ENCODE measurements around the gene MED13L.
"Not testable (repeated sequence)": the region's sequence is repeated elsewhere in the genome, so short reads cannot be mapped to it uniquely, and the experiment has no call there.

The MED13L gene

DNA sequence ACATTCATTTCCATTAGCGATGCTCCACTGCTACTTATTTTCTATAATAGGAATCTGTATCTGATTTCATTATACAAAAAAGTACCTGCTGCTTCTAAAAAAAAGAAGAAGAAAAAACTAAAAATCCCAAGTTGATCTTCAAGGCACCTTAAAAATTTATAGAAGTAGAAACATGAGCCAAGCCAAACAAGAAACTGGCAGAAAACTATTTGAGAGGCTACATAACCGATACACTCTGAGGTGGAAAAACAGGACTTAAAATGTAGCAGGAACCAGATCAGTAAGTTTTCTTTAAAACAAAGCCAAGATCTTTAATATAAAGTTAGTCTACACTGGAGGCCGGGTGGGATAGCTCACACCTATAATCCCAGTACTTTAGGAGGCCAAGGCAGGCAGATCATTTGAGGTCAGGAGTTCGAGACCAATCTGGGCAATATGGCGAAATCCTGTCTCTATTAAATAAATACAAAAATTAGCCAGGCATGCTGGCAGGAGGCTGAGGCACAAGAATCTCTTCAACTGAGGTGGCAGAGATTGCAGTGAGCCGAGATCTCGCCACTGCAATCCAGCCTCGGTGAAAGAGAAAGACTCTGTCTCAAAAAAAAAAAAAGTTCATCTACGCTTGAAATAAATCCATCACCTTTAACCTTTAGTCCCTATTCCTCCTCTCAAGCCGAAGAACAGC is 278.6 kb downstream of the MED13L start:
- DNase-seq = no peak

DNA sequence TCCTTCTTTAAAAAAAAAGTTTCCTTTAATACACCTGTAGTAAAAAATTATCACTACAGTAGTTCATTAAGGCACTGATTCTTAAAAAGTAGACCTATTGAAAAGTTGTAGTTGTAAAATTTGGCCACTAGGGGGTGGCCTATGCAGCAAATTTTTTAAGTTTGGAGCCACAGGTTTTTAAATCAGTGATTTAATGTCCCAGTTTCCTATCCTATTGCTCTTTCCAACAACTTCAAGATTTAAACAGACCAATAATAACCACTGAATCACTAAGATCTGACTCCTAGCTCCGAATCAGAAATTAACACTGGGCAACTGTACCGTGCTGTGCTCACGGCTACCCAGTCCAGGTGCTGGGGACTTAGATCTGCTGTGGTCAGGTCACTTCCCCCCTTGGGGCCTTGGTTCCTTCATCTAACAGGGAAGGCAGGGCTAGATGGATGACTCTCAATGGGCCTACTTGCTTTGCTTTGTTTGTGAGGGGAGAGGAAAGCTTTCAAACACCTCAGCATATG is 279.3 kb downstream of the MED13L start:
- peak; percentile 4 to 53 for DNase-seq

DNA sequence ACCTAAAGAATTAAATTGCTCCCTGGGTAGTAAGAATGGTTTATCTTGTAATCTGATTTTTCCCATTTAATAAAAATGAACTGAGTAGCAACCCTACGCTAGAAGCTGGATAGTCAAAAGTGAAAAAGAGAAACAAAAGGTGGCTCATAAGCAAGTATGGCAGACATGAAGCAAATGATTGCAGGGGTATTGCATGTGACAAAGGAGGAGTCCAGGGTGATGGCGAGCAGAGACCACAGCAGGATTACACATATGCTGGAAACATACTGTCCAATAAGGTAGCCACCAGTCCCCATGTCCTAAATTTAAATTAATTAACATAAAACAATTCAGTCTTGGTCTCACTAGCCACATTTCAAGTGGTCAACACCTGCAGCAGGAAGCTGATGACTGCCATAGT is 283.8 kb downstream of the MED13L start:
- no peak for DNase-seq

DNA sequence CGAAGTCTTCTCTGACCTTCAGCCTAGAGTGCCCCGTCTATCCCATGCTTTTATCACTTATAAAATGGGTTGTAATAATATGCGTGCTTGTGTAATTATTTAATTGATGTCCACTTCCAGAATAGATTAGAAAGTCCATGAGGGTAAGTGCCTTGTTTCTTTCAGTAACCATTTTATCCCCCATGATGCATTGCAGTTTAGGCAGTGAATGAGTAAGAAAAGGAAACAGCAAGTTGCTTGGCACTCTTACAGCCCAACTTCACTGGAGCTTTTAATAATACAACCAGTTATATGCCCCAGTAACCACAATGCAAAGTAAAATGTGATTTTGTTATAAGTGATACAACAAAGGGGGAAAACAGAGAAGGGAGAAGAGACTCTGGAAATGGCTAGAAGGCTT is 287.3 kb downstream of the MED13L start:
- DNase-seq = no peak

DNA sequence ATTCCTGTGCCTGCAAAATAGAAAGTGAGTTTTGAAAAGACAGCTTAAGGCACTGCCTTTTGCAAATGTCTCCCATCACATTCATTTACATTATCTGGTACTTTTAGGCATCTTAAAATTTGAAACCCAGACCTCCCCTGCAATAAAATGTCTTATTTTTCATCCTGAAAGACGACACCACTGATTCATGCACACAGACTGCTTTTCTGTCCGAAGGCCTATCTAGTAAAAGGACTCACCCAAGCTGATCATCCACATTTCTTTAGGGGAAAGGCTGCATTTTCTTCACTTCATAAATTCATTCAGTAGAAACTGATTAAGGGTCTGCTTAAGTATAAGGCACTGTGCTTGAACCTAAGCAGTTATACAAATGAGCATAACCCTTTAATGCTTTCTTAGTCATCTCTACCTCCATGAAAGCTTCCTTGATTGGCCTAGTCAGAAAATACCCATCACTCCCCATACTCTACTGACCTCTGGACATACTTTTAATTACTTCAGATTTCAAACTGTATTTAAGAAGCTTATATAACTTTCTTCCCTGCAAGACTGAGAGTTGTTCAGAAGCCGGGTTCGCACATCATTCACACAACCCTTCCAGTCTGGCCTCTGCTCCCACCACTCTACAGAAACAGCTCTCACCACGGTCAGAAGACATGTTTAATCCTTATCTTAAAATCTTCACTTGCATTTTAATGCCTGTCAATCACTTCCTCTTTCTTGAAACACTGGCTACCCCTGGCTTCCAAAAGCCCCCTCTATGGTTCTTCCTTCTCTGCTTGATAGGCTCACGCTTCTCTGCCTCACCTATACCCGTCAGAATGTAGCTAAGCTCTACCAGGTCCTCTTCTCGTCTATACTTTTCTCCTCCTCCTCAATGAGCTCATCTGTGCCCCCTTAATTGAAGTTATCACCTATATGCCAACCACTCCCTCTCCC is 288.6 kb downstream of the MED13L start:
- no peak for DNase-seq

DNA sequence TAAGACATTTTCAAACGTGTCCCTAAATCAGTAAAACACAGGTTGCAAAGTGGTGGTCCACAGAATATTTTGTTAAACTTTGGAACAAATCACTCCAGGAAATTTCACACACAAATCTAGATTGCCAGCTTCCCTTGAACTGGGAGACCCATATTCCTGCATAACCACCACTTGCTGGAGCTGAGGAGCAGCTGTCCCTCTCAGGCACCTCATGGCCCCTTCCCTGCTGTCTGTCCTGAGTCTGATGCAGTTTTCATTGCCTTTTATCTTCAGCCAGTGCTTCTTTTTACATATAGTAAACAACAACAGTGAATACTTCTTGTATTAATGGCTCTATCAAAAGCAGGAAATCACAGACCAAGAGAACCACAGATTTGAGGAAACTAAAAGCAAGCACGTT is 289.3 kb downstream of the MED13L start:
- no peak for DNase-seq

DNA sequence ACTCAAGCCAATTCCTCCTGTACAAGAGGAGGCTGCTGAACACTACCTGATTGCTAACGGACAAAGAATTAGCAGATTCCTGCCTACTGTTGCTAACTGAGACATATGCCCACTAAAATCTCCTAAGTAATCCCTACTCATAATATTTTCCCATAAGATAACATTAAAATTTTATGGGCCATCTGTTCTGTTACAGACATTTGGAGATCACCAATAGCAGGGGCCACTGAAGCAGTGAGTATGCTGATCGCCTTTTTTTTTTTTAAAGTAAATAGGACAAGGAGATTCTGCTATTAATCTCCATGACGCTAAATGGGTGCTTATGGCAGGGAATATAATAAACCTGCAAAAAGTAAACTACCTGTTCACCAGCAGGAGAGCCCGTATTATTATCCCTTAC is 292.9 kb downstream of the MED13L start:
- DNase-seq = no peak

DNA sequence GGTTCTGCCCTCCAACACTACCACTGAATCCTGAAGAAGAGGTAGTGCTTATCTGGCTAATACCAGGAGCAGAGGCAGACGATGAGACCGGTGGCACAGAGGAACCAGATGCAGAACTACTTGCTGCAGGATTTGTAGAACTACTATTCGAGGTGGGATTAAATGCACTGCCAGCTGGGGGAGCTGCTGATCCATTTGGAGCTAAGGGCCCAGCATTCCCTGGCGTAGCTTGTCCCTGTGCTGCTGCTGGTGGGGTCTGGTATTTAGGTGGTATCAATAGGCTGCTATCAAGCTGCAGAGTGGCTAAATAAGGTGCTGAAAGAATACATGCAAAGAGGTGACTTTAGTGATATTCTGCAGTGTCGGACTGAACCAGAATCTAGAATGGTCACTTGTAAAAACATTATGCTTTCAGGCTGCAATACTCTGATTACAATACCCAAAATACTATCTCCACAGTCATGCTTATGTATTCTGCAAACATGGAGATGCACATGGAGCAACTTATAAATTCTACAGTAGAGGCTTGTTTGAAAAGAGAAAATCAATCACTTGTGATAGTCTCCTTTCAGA is 294.2 kb downstream of the MED13L start:
- no peak for DNase-seq

DNA sequence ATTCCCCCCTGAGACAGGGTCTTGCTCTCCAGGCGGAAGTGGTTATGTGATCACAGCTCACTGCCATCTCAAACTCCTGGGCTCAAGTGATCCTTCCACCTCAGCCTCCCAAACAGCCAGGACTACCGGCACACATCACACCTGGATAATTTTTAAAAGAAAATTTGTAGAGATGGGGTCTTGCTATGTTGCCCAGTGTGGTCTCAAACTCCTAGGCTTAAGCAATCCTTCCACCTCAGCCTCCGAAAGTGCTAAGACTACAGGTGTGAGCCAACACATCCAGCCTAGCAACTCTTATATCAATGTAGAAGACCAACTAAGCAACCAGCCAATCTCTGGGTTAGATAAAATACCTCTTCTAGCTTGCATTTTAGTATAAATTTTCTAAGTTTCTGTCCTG is 297.2 kb downstream of the MED13L start:
- DNase-seq = no peak

DNA sequence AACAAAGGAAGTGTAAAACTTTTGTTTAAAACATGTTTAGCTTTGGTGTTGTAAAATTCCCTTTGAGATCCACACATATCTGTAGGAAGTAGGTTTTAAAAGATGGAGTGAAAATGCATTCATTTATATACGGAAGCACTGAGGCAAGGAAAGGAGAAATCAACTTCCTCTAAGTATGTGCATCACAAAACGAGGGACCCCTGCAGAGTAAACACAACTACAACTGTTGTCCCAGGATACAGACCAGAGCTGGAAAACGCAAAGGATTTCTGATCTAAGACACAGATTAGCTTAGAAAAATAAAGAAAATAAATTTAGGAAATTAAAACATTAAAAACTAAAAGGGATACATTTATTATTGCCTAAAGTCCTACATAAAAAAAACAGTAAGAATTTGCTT is 297.6 kb downstream of the MED13L start:
- no peak for DNase-seq

DNA sequence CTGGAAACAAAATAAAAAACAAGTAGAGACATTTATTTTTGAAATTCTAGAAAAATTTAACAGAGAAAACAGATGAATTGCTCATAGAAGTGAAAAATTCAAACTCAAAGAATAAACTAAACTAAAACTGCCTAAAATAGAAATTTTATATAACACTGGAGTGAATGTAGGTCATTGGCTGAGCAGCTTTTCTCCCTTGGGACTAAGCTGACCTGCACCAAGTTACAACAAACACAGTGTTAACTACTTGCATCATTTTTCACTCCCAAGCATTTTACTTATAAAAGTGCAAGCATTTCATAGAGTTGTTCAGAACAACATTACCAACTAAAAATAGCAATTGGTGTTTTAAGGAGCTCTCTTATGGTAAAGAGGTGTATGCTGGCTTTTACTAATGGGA is 298.1 kb downstream of the MED13L start:
- DNase-seq = no peak

DNA sequence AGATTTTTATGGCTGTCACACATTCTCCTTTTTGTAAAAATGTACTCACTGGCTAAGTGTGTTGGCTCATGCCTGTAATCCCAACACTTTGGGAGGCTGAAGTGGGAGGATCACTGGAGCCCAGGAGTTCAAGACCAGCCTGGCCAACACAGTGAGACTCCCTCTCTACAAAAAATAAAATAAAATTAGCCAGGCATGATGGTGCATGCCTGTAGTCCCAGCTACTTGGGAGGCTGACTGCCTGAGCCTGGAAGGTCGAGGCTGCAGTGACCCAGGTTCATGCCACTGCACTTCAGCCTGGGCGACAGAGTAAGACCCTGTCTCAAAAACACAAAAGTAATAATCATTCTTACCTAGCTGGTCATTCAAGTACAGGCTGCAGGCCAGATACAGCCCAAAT is 300.7 kb downstream of the MED13L start:
- not testable (repeated sequence) for DNase-seq

DNA sequence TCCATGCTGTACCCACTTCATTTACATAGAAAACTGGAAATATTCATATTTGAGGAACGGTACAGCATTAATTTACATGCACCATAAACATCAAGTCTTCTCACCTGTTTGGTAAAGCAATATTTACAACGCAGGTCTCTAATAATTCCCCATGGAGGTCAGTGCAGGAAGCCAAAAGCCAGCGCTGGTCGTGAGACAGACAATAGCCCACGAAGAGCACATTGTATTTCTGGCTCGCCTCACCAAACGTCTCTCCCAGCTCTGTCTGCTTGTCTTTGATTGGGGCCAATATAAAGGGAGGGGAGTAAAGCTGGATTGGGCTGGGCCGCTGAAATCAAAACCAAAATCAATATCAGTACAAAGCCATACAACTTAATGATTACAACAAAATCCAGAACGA is 302.1 kb downstream of the MED13L start:
- DNase-seq = no peak

DNA sequence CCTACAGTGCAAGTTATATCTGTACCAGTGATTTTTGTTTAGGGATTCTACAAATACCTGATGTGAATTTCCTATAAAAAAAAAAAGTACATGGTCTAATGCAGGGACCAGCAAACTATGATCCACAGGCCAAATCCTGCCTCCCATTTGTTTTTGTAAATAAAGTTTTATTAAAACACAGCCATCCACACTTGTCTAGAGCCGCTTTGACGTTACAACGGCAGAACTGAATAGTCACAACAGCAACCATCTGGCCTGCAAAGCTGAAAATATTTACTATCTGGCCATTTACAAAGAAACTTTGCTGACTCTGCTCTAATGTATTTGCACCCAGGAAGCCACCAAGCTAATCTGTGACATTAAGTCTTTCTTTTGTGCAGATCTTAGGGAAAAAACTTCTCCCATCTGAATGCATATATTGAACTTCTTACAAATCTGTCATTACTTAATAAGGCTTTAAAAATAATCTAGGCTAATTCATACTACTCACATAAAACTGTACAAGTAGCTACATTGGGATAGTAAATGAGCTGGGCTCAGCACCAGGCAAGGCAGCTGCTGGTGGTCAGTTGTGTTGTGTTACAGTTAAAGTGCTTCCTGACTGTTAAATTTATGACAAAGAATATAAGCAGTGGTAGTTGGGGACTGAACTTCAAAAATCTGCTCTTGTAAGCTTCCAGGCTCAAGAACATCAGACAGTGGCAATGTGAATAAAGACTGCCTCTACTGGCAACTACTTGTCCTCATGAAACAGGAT is 303.3 kb downstream of the MED13L start:
- DNase-seq = no peak

DNA sequence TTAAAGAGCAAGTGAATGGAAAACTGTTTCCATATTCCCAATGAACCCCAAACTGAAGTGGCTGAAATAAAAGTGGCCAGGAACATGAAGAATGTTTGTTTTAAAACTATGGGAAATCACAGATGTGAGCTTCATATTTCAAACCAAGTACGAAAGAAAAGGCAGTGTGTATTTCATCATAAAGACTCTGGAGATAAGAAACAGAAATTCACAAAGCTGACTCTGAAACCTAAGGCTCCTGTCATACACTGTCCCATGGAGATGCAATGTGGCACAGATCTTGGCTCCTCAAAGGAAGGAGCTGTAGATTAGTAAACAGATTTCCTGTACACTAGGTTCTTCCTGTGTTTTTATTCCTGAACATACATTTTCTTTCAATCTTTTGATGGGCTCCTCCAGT is 304.4 kb downstream of the MED13L start:
- DNase-seq = no peak

DNA sequence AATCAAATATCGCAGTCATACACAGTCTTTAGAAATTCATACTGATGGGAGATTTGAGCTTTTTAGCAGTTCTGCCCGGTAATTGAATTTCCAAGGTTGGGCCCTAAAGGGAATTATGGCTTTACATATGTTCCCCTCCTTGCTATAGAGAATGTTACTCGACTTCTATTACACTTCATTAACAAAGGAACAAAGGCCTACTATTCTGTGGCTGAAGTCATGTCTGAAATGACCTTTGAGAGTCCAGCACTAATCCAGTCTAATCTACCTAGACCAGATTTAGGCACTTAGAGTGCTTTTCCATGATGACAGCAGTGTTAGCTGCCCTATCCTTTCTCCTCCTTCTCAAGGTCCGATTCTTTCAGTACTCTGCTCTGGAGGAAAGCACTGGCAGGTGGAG is 305.3 kb downstream of the MED13L start:
- DNase-seq = no peak

DNA sequence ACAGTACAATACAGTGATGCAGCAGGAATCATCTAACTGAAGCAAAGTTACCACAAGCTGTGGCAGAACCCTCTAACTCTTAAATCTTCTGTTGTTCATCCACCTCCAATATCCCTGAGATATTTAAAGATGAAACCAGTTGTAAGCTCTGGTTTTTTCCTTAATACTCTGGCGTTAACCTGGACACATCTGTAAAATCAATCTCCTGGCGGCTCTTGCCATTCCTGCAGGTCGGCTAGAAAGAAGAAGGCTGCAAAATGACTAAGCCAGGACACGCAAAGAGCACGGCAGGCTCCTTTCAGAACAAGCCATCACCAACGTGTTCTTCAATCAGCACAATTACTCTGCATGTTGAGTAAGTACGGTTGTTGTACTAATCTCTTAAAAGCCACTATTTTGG is 309.3 kb downstream of the MED13L start:
- no peak for DNase-seq

DNA sequence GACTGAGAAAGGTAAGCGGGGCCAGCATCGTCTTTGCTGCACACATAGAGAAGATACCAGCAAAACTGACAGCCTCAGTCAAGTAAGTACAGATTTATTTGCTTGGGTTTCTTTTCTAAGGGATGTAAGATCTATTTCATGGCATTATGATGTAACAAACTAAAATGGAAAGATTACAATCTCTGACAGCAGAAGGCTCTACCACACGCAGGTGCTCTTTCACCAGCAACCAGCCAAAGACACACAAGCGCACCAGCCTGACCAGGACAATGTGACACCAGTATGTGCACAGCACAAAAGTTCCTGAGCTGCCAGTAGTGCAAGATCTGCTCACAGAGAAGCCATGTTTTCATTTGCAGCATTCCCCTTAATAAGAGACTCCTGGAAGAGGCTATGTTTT is 311.1 kb downstream of the MED13L start:
- no peak for DNase-seq

DNA sequence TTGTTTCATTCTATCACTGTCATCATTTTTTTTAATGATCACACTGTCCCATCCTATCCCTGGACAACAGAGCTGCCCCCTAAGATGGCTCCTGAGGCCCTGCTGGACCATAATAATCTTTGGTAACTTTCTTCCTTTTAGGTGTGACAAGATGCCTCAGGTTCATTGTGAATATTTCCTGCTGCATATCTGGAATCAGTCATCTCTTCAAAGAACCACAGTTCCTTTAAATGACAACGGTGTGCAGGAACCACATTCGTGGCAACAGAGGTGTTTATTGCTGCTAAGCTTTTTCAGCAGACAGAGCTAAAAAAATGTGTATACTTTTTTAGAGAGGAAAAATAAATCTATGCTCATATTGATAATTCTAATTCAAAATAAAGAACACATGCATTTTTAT is 312.9 kb downstream of the MED13L start:
- DNase-seq = no peak

DNA sequence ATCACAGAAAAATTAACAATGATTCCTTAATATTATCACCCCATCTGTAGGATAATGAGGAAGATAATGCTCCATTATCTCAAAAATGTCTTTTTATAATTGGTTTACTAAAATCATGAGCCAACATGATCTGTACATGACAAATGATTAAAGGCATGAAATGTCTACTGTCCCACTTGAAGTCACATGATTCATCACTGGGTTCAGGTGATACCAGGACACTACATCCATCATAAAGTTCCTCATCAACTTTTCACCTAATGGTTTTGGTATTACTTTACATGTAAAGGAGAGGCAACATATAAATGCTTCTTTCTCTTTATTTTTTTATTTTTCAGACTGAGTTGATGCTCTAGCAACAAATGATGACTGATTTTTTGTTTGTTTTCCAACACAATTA is 313.3 kb downstream of the MED13L start:
- DNase-seq = no peak

DNA sequence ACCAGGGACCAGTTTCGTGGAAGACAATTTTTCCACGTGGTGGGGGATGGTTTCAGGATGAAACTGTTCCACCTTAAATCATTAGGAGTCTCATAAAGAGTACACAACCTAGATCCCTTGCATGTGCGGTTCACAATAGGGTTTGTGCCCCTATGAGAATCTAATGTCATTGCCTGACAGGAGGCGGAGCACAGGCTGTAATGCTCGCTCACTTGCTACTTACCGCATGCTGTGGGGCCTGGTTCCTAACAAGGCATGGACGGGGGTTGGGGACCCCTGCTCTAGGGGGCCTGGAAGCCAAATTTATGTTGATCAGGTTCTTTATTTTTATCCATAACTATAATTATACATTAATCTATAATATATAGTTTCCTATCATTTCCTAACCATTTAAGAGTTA is 315.3 kb downstream of the MED13L start:
- DNase-seq = no peak

DNA sequence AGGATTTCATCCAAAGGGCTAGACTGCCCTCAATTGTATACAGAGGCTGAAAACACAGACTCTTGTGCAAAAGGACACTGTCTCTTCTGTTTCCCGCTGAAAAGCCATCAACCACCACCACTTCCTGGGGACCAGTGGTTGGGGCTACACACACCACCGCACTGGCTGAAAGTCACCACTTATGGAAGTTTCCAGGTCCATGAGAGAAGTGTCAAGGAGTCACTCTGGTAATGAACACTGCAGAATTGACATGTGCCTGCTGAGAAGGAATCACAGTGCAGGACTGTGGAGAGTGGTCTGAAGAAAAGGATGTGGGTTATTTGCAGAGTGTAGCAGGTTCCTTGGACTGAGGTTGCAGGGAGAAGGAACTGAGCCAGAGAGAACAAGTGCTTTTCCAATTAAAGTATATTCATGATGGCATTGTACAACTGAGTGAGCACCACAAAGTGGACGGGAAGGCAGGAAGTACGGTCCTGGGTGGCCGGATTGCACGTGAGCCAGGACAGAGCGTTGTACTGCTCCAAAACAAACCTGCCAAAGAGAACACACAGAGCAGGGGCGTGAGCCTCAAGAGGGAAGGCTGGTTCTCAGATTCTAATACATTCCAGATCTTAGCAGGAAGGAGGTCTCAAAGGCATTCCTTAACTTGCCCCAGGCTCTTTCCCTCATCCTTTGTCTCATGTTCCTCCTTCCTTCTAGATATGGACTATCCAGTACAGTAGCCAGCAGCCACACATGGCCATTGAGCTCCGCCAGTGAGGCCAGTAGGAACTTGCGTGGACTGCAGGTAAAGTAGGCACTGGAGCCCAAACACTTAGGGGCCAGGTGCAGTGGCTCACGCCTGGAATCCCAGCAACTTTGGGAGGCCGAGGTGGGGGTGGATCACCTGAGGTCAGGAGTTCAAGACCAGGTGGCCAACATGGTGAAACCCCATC is 316.4 kb downstream of the MED13L start:
- no peak for DNase-seq

Data from CD4-positive, alpha-beta T cell treated with Interferon alpha-2 for 1 hour (primary cell).